K562 (cell line): Measurements from ENCODE around the gene GLRX2. TPM values are rescaled to one million over a fixed set of nuclear protein-coding genes. Genes with fewer than 3 reads are reported as not detected.

Source experiments
- ARHGAP35 ChIP-seq: fragments of 450-650 bp; IDR thresholded peaks from 2 replicates; pipeline ENCODE4 v1.6.1; 2018; ENCODE audit not compliant: partially characterized antibody
- BACH1 ChIP-seq: fragments of 200-800 bp; sonication (Bioruptor generic); IDR thresholded peaks from 2 replicates; pipeline ENCODE4 v1.6.1; 2016; ENCODE audit warnings: missing genetic modification characterization, missing compliant biosample characterization
- CBX1 ChIP-seq: sonication (generic); IDR thresholded peaks from 2 replicates; pipeline ENCODE4 v1.6.1; 2016; ENCODE audit warnings: antibody characterized with exemption, low read depth, mild to moderate bottlenecking
- FOXJ2 ChIP-seq: fragments of 200-800 bp; sonication (Bioruptor generic); IDR thresholded peaks from 2 replicates; pipeline ENCODE4 v1.6.1; 2016; ENCODE audit warnings: missing genetic modification characterization, missing compliant biosample characterization
- LEF1 ChIP-seq: fragments of 450-650 bp; IDR thresholded peaks from 2 replicates; pipeline ENCODE4 v1.6.1; 2016; ENCODE audit warnings: mild to moderate bottlenecking
- MBD1 ChIP-seq: fragments of 250-450 bp; sonication (Bioruptor Pico); IDR thresholded peaks from 2 replicates; pipeline ENCODE4 v1.8.0; 2022; ENCODE audit warnings: inconsistent platforms
- NUFIP1 ChIP-seq: fragments of 450-650 bp; IDR thresholded peaks from 2 replicates; pipeline ENCODE4 v1.6.1; 2018; ENCODE audit not compliant: partially characterized antibody
- SP1 ChIP-seq: sonication (generic); formaldehyde crosslinking; IDR thresholded peaks from 2 replicates; pipeline ENCODE4 v1.8.1; 2022; ENCODE audit warnings: mild to moderate bottlenecking, missing genetic modification reagents
- SRSF7 ChIP-seq: fragments of 200-400 bp; formaldehyde crosslinking; optimal IDR thresholded peaks from 2 replicates; pipeline ENCODE3; 2017; ENCODE audit warnings: mild to moderate bottlenecking, low read depth, low read length
- ZFP30 ChIP-seq: fragments of 250-450 bp; sonication (Bioruptor Pico); IDR thresholded peaks from 2 replicates; pipeline ENCODE4 v1.8.0; 2022; ENCODE audit warnings: moderate library complexity, mild to moderate bottlenecking, inconsistent platforms, borderline replicate concordance
- ZNF212 ChIP-seq: fragments of 450-650 bp; formaldehyde crosslinking; IDR thresholded peaks from 2 replicates; pipeline ENCODE4 v1.4.0; 2020; ENCODE audit warnings: mild to moderate bottlenecking
- ZNF274 ChIP-seq: IDR thresholded peaks from 2 replicates; pipeline ENCODE4 v1.6.1; 2011; ENCODE audit warnings: low read depth, mild to moderate bottlenecking, low read length, moderate library complexity, borderline replicate concordance
- ZNF282 ChIP-seq: sonication (generic); formaldehyde crosslinking; IDR thresholded peaks from 2 replicates; pipeline ENCODE4 v1.8.1; 2023; ENCODE audit warnings: missing genetic modification reagents
- ZNF699 ChIP-seq: fragments of 250-450 bp; sonication (Bioruptor Pico); IDR thresholded peaks from 2 replicates; pipeline ENCODE4 v1.8.0; 2021; ENCODE audit warnings: mild to moderate bottlenecking, moderate library complexity; ENCODE audit not compliant: insufficient replicate concordance
- polyA plus RNA-seq, 8 experiments: library from polyadenylated mRNA; depleted of rRNA in 4 of 8; stranded (reverse) in 5 of 8; unstranded in 3 of 8; fragments of >200 nt; fragmentation: Nextera tagmentation in 2 of 8; fragmentation: Illumina TruSeq in 1 of 8; extraction: Ambion mirVana in 2 of 8; extraction: Trizol in 1 of 8; gene quantifications; 2 replicates each; pipeline versions ENCODE4 v1.2.1 to v1.2.3, GENCODE V29; 2011 to 2014; ENCODE audit warnings: inconsistent platforms in 1 of 8, missing spikeins in 1 of 8
- total RNA-seq, 7 experiments: library from RNA; depleted of rRNA in 6 of 7; stranded (reverse); fragments of >200 nt in 6 of 7; fragmentation: Illumina TruSeq in 2 of 7; extraction: Trizol in 2 of 7; gene quantifications; 2 replicates each; pipeline versions ENCODE4 v1.2.1 to v1.2.3, GENCODE V29; 2011 to 2021; ENCODE audit warnings: low replicate concordance in 1 of 7
- TF ChIP-seq, protein P1 (sequence below): fragments of 250-450 bp; sonication (Bioruptor Pico); IDR thresholded peaks from 2 replicates; pipeline ENCODE4 v1.8.0; 2022; ENCODE audit warnings: moderate library complexity, mild to moderate bottlenecking, inconsistent platforms
- TF ChIP-seq, protein P2 (sequence below), 2 experiments: fragments of 200-800 bp in 1 of 2; sonication (Bioruptor generic) in 1 of 2; sonication (generic) in 1 of 2; formaldehyde crosslinking in 1 of 2; IDR thresholded peaks in 1 of 2; conservative IDR thresholded peaks in 1 of 2; 2 replicates each; pipeline versions ENCODE4 v1.5.0 to v1.6.1; 2016 to 2020; ENCODE audit warnings: missing compliant biosample characterization in 1 of 2, missing genetic modification characterization in 1 of 2, missing genetic modification reagents in 1 of 2

Gene GLRX2
- total and polyA plus RNA-seq, 9 of the 15 experiments (the other 6 are each of a cell fraction or from before 2014, with no cell fraction given) = 13.3 to 82.6 (median 55.1) TPM

- TF ChIP-seq BACH1 (tag) (peak; percentile 51; the same call in 1 of the 2 replicates), FOXJ2 (tag) (no peak), SP1 (CRISPR knock-in tag) (peak; percentile 19; the same call in 1 of the 2 replicates), SRSF7 (no peak), MBD1 (CRISPR knock-in tag) (no peak), NUFIP1 (no peak), ZNF282 (CRISPR knock-in tag) (no peak), ZFP30 (CRISPR knock-in tag) (no peak), LEF1 (peak; percentile 34; the same call in 1 of the 2 replicates), ARHGAP35 (no peak), CBX1 (no peak), ZNF212 (no peak), ZNF699 (no peak), ZNF274 (no peak)
- TF ChIP-seq, protein P1, sequence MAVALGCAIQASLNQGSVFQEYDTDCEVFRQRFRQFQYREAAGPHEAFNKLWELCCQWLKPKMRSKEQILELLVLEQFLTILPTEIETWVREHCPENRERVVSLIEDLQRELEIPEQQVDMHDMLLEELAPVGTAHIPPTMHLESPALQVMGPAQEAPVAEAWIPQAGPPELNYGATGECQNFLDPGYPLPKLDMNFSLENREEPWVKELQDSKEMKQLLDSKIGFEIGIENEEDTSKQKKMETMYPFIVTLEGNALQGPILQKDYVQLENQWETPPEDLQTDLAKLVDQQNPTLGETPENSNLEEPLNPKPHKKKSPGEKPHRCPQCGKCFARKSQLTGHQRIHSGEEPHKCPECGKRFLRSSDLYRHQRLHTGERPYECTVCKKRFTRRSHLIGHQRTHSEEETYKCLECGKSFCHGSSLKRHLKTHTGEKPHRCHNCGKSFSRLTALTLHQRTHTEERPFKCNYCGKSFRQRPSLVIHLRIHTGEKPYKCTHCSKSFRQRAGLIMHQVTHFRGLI = no peak
- TF ChIP-seq, protein P2, sequence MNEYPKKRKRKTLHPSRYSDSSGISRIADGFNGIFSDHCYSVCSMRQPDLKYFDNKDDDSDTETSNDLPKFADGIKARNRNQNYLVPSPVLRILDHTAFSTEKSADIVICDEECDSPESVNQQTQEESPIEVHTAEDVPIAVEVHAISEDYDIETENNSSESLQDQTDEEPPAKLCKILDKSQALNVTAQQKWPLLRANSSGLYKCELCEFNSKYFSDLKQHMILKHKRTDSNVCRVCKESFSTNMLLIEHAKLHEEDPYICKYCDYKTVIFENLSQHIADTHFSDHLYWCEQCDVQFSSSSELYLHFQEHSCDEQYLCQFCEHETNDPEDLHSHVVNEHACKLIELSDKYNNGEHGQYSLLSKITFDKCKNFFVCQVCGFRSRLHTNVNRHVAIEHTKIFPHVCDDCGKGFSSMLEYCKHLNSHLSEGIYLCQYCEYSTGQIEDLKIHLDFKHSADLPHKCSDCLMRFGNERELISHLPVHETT (CRISPR knock-in tag; conservative IDR thresholded peaks at IDR 0.05 in 1 of 2, IDR thresholded peaks at IDR 0.05 in 1 of 2) = 0 out of 4 replicates have a peak, but pooled peaks of 1 of the 2 experiments have one; percentile 23
These were observed 37.2 kb downstream of the GLRX2 start (continued) for GRCh38 chr1:193068013-193068412.
